Body of pancreas (tissue), 4 donors: ENCODE measurements around the gene AXL.

ENCODE experiments used
- CTCF ChIP-seq, 7 experiments: fragments of 450-650 bp in 4 of 7; fragments of 200-600 bp in 3 of 7; sonication (generic) in 3 of 7; IDR thresholded peaks; one replicate each; pipeline ENCODE4 v1.5.1; 2016 to 2019; ENCODE audit warnings: antibody characterized with exemption in 7 of 7
- POLR2A ChIP-seq, 3 donors: fragments of 450-650 bp; IDR thresholded peaks; one replicate each; pipeline ENCODE4 v1.6.1; 2016; ENCODE audit warnings: antibody characterized with exemption in 3 of 3, mild to moderate bottlenecking in 2 of 3

DNA sequence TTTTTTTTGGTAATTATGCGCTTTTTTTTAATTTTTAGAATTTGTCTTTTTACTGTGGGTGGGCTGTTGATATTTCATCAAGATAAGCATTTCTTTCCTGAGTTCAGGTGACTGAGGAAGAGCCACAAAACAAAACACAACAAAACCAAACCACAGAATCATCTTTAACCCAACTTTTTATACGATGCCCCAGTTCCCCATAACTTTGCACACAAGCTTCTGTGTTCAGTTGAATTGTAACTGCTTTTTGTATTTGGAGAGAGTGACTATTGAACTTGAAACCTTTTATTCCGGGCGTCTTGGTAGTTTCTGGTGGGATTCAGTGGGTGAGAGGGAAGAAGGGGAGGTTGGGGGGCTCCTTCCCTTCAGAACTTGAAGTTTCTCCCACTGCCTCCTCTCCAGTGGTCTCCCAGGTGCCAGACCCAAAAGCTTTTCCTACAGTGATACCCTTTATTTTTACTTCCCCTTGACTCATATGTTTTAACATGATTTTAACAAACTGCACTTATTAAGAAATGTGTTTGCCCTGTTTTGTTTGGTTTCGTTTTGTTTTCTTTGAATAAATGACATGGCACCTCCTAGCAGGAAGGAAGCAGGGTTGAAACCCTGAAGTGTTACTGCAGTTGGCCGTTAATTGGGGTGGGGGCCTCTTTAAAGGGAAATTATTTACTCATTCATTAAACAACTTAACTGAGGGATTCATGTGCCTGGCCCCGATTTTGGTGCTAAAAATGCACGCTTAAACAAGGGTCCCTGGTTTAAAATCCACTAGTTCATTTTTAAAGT is 88.3 kb downstream of the AXL start:
- TF ChIP-seq CTCF (IDR thresholded peaks at IDR 0.05) (no peak), POLR2A (IDR thresholded peaks at IDR 0.05) (no peak)
